IMR-90 (cell line): ENCODE results near the gene PLEKHA8. TPM values are rescaled to one million over a fixed set of nuclear protein-coding genes. Genes with fewer than 3 reads are reported as not detected.

Experiments used
- ATAC-seq: fragments of 200-7000 bp; cut with Tn5 transposase; 2 replicates; pipeline ENCODE4 v1.9.1; 2020; ENCODE audit warnings: low read depth, mild to moderate bottlenecking, moderate library complexity
- BruUV-seq: library from RNA; stranded (reverse); fragments of 400-500 nt; replicated peaks from 2 replicates; lab custom pipeline; 2021; lab: Mats Ljungman, UMichigan
- CTCF ChIA-PET: fragments of 300-600 bp; formaldehyde crosslinking; extraction: SDS; loops from one replicate; lab custom pipeline; 2021; ENCODE audit warnings: antibody characterized with exemption; lab: Yijun Ruan, JAX
- POLR2A ChIA-PET: fragments of 300-600 bp; sonication (Branson Sonifier 250); formaldehyde crosslinking; loops from one replicate; lab custom pipeline; 2022; ENCODE audit warnings: antibody characterized with exemption; ENCODE audit not compliant: unreplicated experiment; lab: Charles Lee
- DNase-seq: peaks from one replicate; pipeline ENCODE4 v3.0.0; 2013
- H2AFZ ChIP-seq: replicated peaks from 2 replicates; pipeline ENCODE3; 2013; ENCODE audit warnings: low read length, mild to moderate bottlenecking; ENCODE audit not compliant: poor library complexity
- H2AK5ac ChIP-seq: 2 replicates; pipeline ENCODE4 v1.6.1; 2013; ENCODE audit warnings: low read depth, low read length, inconsistent platforms
- H2AK9ac ChIP-seq: replicated peaks from 2 replicates; pipeline ENCODE3; 2013; ENCODE audit warnings: mild to moderate bottlenecking, low read depth, low read length, moderate library complexity; ENCODE audit not compliant: poor library complexity
- H2BK120ac ChIP-seq: 2 replicates; pipeline ENCODE4 v1.6.1; 2013; ENCODE audit warnings: low read depth, low read length, inconsistent platforms
- H2BK15ac ChIP-seq: 3 replicates; pipeline ENCODE4 v1.6.1; 2013; ENCODE audit warnings: low read depth, low read length, inconsistent platforms
- H2BK20ac ChIP-seq: 2 replicates; pipeline ENCODE4 v1.6.1; 2013; ENCODE audit warnings: low read depth, mild to moderate bottlenecking, inconsistent platforms, low read length, moderate library complexity
- H2BK5ac ChIP-seq: 2 replicates; pipeline ENCODE4 v1.6.1; 2013; ENCODE audit warnings: mild to moderate bottlenecking, low read depth, low read length, inconsistent platforms; ENCODE audit not compliant: poor library complexity, severe bottlenecking
- H3K14ac ChIP-seq: replicated peaks from 2 replicates; pipeline ENCODE4 v1.6.1; 2013; ENCODE audit warnings: low read depth, low read length, inconsistent platforms
- H3K18ac ChIP-seq: 2 replicates; pipeline ENCODE4 v1.6.1; 2013; ENCODE audit warnings: low read depth, low read length, control low read depth
- H3K23ac ChIP-seq: 2 replicates; pipeline ENCODE4 v1.6.1; 2013; ENCODE audit warnings: low read depth, low read length, inconsistent platforms
- H3K27ac ChIP-seq: 2 replicates; pipeline ENCODE4 v1.5.1; 2013; ENCODE audit warnings: mild to moderate bottlenecking, control low read depth, low read length; ENCODE audit not compliant: insufficient read depth
- H3K27me3 ChIP-seq: 2 replicates; pipeline ENCODE4 v1.6.1; 2013; ENCODE audit warnings: low read length; ENCODE audit not compliant: control insufficient read depth, insufficient read depth
- H3K36me3 ChIP-seq: 2 replicates; pipeline ENCODE4 v1.6.1; 2013; ENCODE audit warnings: low read length, mixed read lengths; ENCODE audit not compliant: control insufficient read depth, insufficient read depth
- H3K4ac ChIP-seq: 2 replicates; pipeline ENCODE4 v1.6.1; 2013; ENCODE audit warnings: low read depth, low read length, inconsistent platforms
- H3K4me1 ChIP-seq: 2 replicates; pipeline ENCODE4 v1.6.1; 2013; ENCODE audit warnings: low read length, mixed read lengths; ENCODE audit not compliant: control insufficient read depth, insufficient read depth
- H3K4me2 ChIP-seq: 2 replicates; pipeline ENCODE4 v1.6.1; 2013; ENCODE audit warnings: low read depth, mild to moderate bottlenecking, control low read depth, low read length, moderate library complexity
- H3K4me3 ChIP-seq: 2 replicates; pipeline ENCODE4 v1.5.1; 2013; ENCODE audit warnings: low read depth, mild to moderate bottlenecking, control low read depth, low read length, moderate library complexity; ENCODE audit not compliant: insufficient read depth
- H3K56ac ChIP-seq: 2 replicates; pipeline ENCODE4 v1.6.1; 2013; ENCODE audit warnings: low read length, inconsistent platforms; ENCODE audit not compliant: insufficient read depth; ENCODE audit errors: extremely low read depth
- H3K79me1 ChIP-seq, 2 experiments: 2 replicates each; pipeline ENCODE4 v1.6.1; 2013; ENCODE audit warnings: low read length in 2 of 2, inconsistent platforms in 1 of 2, low read depth in 1 of 2
- H3K9ac ChIP-seq: 2 replicates; pipeline ENCODE4 v1.6.1; 2013; ENCODE audit warnings: low read depth, low read length, control low read depth
- H3K9me1 ChIP-seq: 2 replicates; pipeline ENCODE4 v1.6.1; 2013; ENCODE audit warnings: low read length, inconsistent platforms; ENCODE audit not compliant: insufficient read depth
- H3K9me3 ChIP-seq: 2 replicates; pipeline ENCODE4 v1.6.1; 2013; ENCODE audit warnings: low read length; ENCODE audit not compliant: control insufficient read depth, insufficient read depth
- H4K20me1 ChIP-seq: 2 replicates; pipeline ENCODE4 v1.6.1; 2013; ENCODE audit warnings: low read length, inconsistent platforms; ENCODE audit not compliant: insufficient read depth
- H4K5ac ChIP-seq: 2 replicates; pipeline ENCODE4 v1.6.1; 2013; ENCODE audit warnings: mild to moderate bottlenecking, low read depth, low read length, control low read depth
- H4K8ac ChIP-seq, 2 experiments: 2 replicates each; pipeline ENCODE4 v1.6.1; 2013; ENCODE audit warnings: low read depth in 2 of 2, low read length in 2 of 2, control low read depth in 1 of 2, inconsistent platforms in 1 of 2
- H4K91ac ChIP-seq: 2 replicates; pipeline ENCODE4 v1.6.1; 2013; ENCODE audit warnings: low read depth, low read length, inconsistent platforms; ENCODE audit not compliant: insufficient read depth
- BHLHE40 ChIP-seq: fragments of 150-350 bp; IDR thresholded peaks from 2 replicates; pipeline ENCODE4 v1.6.1; 2016; ENCODE audit warnings: mild to moderate bottlenecking, low read depth, low read length
- MAFK ChIP-seq: IDR thresholded peaks from 2 replicates; pipeline ENCODE4 v1.6.1; 2012; ENCODE audit warnings: low read depth, low read length, improper control_type of control experiment
- MAZ ChIP-seq: IDR thresholded peaks from 2 replicates; pipeline ENCODE4 v1.6.1; 2012; ENCODE audit warnings: low read depth, mild to moderate bottlenecking, low read length, improper control_type of control experiment, moderate library complexity, borderline replicate concordance
- MXI1 ChIP-seq: IDR thresholded peaks from 2 replicates; pipeline ENCODE4 v1.6.1; 2012; ENCODE audit warnings: low read depth, mild to moderate bottlenecking, low read length, moderate library complexity, borderline replicate concordance
- NFE2L2 ChIP-seq: fragments of 150-350 bp; IDR thresholded peaks from 2 replicates; pipeline ENCODE4 v1.6.1; 2016; ENCODE audit warnings: low read depth, mild to moderate bottlenecking, low read length
- POLR2A ChIP-seq: IDR thresholded peaks from 2 replicates; pipeline ENCODE4 v1.6.1; 2012; ENCODE audit warnings: mild to moderate bottlenecking, low read depth, low read length
- SMC3 ChIP-seq: fragments of 150-350 bp; IDR thresholded peaks from 2 replicates; pipeline ENCODE4 v1.6.1; 2016; ENCODE audit warnings: low read depth, mild to moderate bottlenecking, antibody characterized with exemption, low read length, moderate library complexity
- WGBS, 2 experiments: methylation state at CpG; one replicate each; pipeline versions ENCODE4 v1.1.5 to v1.1.7; 2013; ENCODE audit warnings: missing lambda C conversion rate in 2 of 2; ENCODE audit not compliant: insufficient read length in 1 of 2; ENCODE audit errors: extremely low coverage in 2 of 2; 5-methylcytosine and 5-hydroxymethylcytosine counted together
- dilution Hi-C: fragments of 300-500 bp; cut with HindIII; formaldehyde crosslinking; loops from one replicate; pipeline ENCODE4 v1.14.3; 2018; ENCODE audit warnings: low sequenced_read_pairs; ENCODE audit not compliant: unreplicated experiment
- in situ Hi-C: fragments of 300-500 bp; cut with MboI; formaldehyde crosslinking; loops from 3 replicates; pipeline ENCODE4 v1.14.3; 2019; ENCODE audit warnings: low sequenced_read_pairs, inconsistent platforms, mixed read lengths
- intact Hi-C: fragments of 100-400 bp; cut with micrococcal nuclease; formaldehyde crosslinking; loops from 2 replicates; pipeline ENCODE4 v1.10.0; 2022
- polyA plus RNA-seq, 3 experiments: library from polyadenylated mRNA; depleted of rRNA; stranded (reverse); fragments of >200 nt; gene quantifications; 2 replicates each; pipeline ENCODE4 v1.2.3, GENCODE V29; 2012; ENCODE audit warnings: low replicate concordance in 1 of 3
- total RNA-seq: library from RNA; depleted of rRNA; stranded (reverse); fragments of >200 nt; gene quantifications from 2 replicates; pipeline ENCODE4 v1.2.3, GENCODE V29; 2012
- TF ChIP-seq, protein P1 (sequence below): fragments of 150-350 bp; IDR thresholded peaks from 2 replicates; pipeline ENCODE4 v1.6.1; 2017; ENCODE audit warnings: mild to moderate bottlenecking, antibody characterized with exemption, low read length, low read depth

PLEKHA8 gene
- total and polyA plus RNA-seq, 2 of the 4 experiments (the other 2 are of a cell fraction), result 3.6 to 9.7 TPM

DNA sequence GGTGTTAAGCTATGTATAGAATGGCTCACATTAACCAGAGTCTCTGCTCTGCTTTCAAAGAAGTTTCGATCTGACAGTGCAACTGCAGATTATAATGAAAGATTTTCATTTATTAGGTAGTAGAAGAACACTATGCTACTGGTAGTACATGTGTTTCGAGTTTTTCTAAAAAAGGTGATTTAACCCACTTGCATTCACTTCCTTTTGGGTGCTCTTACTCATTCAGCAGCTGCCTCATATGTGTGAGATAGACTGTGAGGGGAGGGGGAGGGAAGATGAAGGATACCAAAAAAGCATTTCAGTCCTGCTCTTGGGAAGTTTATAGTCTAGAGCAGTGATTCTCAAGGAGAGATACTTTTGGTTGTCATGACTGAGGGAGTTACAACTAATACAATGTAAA, 20.4 kb downstream of the PLEKHA8 start:
- H3K4me2 ChIP-seq, result no peak overlapping the region
- H3K9me1 ChIP-seq, result 0 out of 2 replicates have a peak, but pooled peaks cover 2% of the 10 kb centered on the region
- intact Hi-C loops (no loop called here), in situ Hi-C loops (no loop called here), dilution Hi-C loops (no loop called here)
- H2AFZ ChIP-seq, result no peak overlapping the region
- H4K91ac ChIP-seq, result no peak overlapping the region
- ChIA-PET POLR2A (no interaction called here), CTCF (interaction anchor here (1.1 kb wide), 1 partner anchor 13 kb away, joined by 3 read pairs; no protein-coding TSS in a partner anchor)
- BruUV-seq, result no TSS peak
- no peak overlapping the region for H3K4me3 ChIP-seq
- no peak overlapping the region for H2BK120ac ChIP-seq
- no peak for TF ChIP-seq BHLHE40
- TF ChIP-seq MAZ, result no peak
- TF ChIP-seq NFE2L2, result no peak
- no peak for TF ChIP-seq SMC3
- TF ChIP-seq MAFK, result no peak
- no peak for TF ChIP-seq MXI1
- TF ChIP-seq POLR2A, result no peak
- TF ChIP-seq, protein P1, sequence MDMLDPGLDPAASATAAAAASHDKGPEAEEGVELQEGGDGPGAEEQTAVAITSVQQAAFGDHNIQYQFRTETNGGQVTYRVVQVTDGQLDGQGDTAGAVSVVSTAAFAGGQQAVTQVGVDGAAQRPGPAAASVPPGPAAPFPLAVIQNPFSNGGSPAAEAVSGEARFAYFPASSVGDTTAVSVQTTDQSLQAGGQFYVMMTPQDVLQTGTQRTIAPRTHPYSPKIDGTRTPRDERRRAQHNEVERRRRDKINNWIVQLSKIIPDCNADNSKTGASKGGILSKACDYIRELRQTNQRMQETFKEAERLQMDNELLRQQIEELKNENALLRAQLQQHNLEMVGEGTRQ, result no peak
- H4K8ac ChIP-seq, result no peak overlapping the region
- H3K27ac ChIP-seq, result no peak overlapping the region
- no peaks in the 10 kb centered on the region for H3K4me1 ChIP-seq
- H2BK5ac ChIP-seq, result no peak overlapping the region
- H3K23ac ChIP-seq, result no peak overlapping the region
- H4K5ac ChIP-seq, result no peak overlapping the region
- H2AK5ac ChIP-seq, result no peak overlapping the region
- H3K4ac ChIP-seq, result no peak overlapping the region
- H2AK9ac ChIP-seq, result no peak overlapping the region
- no peak overlapping the region for H2BK20ac ChIP-seq
- no peak overlapping the region for H3K14ac ChIP-seq
- ATAC-seq (no peak), DNase-seq (no peak)
- H3K79me1 ChIP-seq, result peaks cover 10% of the 10 kb centered on the region in 2 experiments; a peak in 3 of 4 replicates
- H3K36me3 ChIP-seq, result peaks cover 24% of the 10 kb centered on the region
- no peak overlapping the region for H3K56ac ChIP-seq
- H3K18ac ChIP-seq, result no peak overlapping the region
- H3K27me3 ChIP-seq, result no peaks in the 10 kb centered on the region
- no peaks in the 10 kb centered on the region for H3K9me3 ChIP-seq
- H2BK15ac ChIP-seq, result no peak overlapping the region
- no CpG with 5 or more reads among the region's 2 CpGs for WGBS, 2 experiments
- no peaks in the 10 kb centered on the region for H4K20me1 ChIP-seq
- H3K9ac ChIP-seq, result no peak overlapping the region
